RWPE1 (cell line): ENCODE measurements around the gene PURA.

Source experiments
- CTCF ChIA-PET: fragments of 350-600 bp; sonication (Branson Sonifier 250); formaldehyde crosslinking; extraction: SDS; loops from one replicate; lab custom pipeline; 2021; lab: Yijun Ruan, JAX
- POLR2A ChIA-PET: fragments of 400-600 bp; formaldehyde crosslinking; extraction: SDS; loops from one replicate; lab custom pipeline; 2020; ENCODE audit warnings: antibody characterized with exemption; ENCODE audit not compliant: low non-redundant PET; lab: Yijun Ruan, JAX
- DNase-seq: peaks from one replicate; pipeline ENCODE4 v3.0.0; 2012; ENCODE audit warnings: low spot score
- H3K27ac ChIP-seq: fragments of 450-650 bp; 2 replicates; pipeline ENCODE4 v1.5.1; 2017
- TF ChIP-seq, protein P1 (sequence below): fragments of 450-650 bp; conservative IDR thresholded peaks from 2 replicates; pipeline ENCODE4 v1.5.1; 2017; ENCODE audit warnings: low read depth, mild to moderate bottlenecking

Gene PURA

GRCh38 chr5:140136624-140137023 is 22.7 kb downstream of the PURA start:
- POLR2A ChIA-PET: interaction anchor here (0.6 kb wide), 1 partner anchor 23 kb away, joined by 4 read pairs; no protein-coding TSS in a partner anchor
- no peak for DNase-seq

DNA sequence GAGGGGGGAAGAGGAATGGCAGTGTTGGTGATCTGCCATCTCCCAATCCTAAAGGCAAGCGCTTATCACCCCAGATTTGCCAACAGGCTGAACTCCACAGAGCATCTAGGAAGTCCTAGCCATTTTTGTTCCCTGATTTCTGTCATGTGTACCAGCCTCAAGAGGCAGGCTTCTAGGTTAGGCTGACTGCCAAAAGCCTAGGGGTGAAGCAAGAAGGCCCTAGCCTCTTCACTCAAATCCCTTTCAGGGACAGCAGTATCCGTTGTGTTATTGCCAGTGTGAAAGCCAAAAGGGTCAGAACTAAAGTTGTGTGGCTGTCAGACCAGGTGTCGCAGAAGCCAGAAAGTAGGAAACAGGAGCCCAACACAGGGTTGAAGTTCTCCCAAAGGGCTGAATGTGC is 26.5 kb downstream of the PURA start:
- CTCF ChIA-PET: interaction anchor here (0.6 kb wide), 2 partner anchors 8 to 65 kb away, joined by 3 to 5 read pairs; no protein-coding TSS in a partner anchor
- TF ChIP-seq, protein P1, sequence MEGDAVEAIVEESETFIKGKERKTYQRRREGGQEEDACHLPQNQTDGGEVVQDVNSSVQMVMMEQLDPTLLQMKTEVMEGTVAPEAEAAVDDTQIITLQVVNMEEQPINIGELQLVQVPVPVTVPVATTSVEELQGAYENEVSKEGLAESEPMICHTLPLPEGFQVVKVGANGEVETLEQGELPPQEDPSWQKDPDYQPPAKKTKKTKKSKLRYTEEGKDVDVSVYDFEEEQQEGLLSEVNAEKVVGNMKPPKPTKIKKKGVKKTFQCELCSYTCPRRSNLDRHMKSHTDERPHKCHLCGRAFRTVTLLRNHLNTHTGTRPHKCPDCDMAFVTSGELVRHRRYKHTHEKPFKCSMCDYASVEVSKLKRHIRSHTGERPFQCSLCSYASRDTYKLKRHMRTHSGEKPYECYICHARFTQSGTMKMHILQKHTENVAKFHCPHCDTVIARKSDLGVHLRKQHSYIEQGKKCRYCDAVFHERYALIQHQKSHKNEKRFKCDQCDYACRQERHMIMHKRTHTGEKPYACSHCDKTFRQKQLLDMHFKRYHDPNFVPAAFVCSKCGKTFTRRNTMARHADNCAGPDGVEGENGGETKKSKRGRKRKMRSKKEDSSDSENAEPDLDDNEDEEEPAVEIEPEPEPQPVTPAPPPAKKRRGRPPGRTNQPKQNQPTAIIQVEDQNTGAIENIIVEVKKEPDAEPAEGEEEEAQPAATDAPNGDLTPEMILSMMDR: no peak
- DNase-seq: no peak
- POLR2A ChIA-PET: no interaction called here
- H3K27ac ChIP-seq: 0 out of 2 replicates have a peak overlapping the region, but pooled peaks have one; percentile 8

More at GRCh38 chr5:140136624-140137023, 22.7 kb downstream of the PURA start:
- no peak overlapping the region for H3K27ac ChIP-seq
- TF ChIP-seq, protein P1: no peak
- CTCF ChIA-PET: interaction anchor here (0.5 to 1.7 kb wide), 5 partner anchors 9 to 347 kb away, joined by 3 to 7 read pairs (median 5); no protein-coding TSS in a partner anchor

- CTCF ChIA-PET: interaction anchor here (0.6 kb wide), 2 partner anchors 66 to 92 kb away, joined by 3 to 5 read pairs; no protein-coding TSS in a partner anchor
- TF ChIP-seq, protein P1: no peak
- H3K27ac ChIP-seq: peak overlapping the region; percentile 62
- POLR2A ChIA-PET: no interaction called here
- DNase-seq: no peak
Measured at GRCh38 chr5:140141241-140141640, 27.3 kb downstream of the PURA start.

- no peak overlapping the region for H3K27ac ChIP-seq
- CTCF ChIA-PET: interaction anchor here (0.6 kb wide), 1 partner anchor 29 kb away, joined by 3 read pairs; no protein-coding TSS in a partner anchor
- TF ChIP-seq, protein P1: no peak
- POLR2A ChIA-PET: no interaction called here
- DNase-seq: no peak
Measured at GRCh38 chr5:140142246-140142645, 28.3 kb downstream of the PURA start.

- ChIA-PET POLR2A (no interaction called here), CTCF (interaction anchor here (0.5 to 2.1 kb wide), 4 partner anchors 11 to 76 kb away, joined by 3 to 10 read pairs (median 8); no protein-coding TSS in a partner anchor)
- TF ChIP-seq, protein P1: no peak
- H3K27ac ChIP-seq: no peak overlapping the region
- no peak for DNase-seq
Measured at GRCh38 chr5:140142856-140143255, 28.9 kb downstream of the PURA start.

DNA sequence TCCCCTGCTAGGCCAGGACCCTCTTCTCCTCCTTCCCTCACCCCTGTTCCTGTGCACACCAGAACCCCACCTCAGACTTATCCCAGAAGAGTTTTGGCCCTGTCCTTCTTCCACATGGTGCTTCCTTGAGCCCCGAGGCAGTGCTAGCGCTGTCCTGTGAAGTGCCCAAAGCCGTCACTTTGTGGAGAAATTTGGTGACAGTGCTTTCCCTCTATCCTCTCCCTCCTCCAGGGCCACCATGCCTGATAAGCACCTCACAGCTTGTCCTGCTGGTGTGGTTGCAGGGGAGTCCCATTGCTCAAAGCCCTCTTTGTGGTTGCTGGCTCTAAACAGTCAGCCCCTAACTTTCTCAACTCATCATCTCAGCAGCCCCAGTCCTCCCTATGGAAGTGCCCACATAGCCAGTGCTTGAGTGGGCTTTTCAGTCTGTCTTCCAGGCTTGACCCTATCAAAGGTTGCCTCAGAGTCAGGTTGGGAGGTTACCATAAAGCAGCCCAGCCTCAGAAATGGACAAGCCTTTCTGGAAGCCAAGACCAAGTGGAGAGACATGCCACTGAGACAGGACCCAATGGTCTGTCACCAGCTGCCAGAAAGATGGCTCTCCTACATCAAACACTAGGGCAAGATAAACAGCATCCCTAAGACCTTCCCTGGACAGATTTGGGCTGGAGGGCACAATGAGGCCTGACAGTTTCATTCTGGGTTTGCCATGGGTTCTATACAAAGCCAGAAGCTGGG is 29.8 kb downstream of the PURA start:
- ChIA-PET POLR2A (no interaction called here), CTCF (interaction anchor here (0.5 to 2.1 kb wide), 11 partner anchors 12 to 175 kb away, joined by 3 to 10 read pairs (median 4); no protein-coding TSS in a partner anchor)
- TF ChIP-seq, protein P1: no peak
- no peak for DNase-seq
- H3K27ac ChIP-seq: no peak overlapping the region
